ENCODE results near the gene WDR54.

DNA sequence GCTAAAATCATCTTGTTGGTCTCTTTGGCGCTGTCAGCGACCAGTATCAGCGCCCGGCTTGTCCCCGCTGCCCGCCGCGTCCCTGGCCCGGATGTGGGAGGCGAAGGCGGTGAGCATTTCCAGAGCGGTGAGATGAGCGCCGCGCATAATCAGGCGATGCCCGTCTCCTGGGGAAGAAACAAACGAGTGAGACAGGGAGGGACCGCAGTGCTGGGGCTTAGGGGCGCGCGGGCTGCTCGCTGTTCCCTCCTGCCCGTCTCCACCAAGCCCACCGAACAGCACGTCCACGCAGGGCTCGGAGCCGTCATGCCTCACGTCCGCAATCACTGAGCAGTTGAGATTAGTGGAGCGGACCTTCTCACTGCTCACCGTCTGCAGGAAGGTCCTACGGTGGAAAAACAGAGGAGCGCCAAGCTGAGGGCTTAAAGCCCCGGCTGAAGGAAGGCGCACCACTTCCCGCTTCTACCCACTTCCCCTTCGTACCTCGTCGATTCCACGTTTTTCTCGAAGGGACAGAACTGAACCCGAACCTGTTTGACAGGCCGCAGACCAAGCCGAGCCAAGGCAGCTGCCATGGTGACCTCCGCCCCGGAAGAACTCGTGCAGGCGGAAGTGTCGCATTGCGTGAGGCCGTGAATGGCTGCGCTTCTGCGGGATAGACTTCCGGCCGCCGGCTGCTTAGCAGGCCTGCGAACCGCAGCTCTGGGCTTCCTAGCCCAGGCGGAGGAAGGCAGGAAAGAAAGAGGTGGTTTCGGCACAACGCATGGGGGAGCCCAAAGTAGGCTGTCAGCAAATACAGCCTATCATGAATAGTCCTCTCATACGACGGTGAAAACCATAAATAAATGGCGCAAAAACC, 50.8 kb downstream of the WDR54 start, which contains the start of gene MRPL53:
- TF ChIP-seq, protein P1, sequence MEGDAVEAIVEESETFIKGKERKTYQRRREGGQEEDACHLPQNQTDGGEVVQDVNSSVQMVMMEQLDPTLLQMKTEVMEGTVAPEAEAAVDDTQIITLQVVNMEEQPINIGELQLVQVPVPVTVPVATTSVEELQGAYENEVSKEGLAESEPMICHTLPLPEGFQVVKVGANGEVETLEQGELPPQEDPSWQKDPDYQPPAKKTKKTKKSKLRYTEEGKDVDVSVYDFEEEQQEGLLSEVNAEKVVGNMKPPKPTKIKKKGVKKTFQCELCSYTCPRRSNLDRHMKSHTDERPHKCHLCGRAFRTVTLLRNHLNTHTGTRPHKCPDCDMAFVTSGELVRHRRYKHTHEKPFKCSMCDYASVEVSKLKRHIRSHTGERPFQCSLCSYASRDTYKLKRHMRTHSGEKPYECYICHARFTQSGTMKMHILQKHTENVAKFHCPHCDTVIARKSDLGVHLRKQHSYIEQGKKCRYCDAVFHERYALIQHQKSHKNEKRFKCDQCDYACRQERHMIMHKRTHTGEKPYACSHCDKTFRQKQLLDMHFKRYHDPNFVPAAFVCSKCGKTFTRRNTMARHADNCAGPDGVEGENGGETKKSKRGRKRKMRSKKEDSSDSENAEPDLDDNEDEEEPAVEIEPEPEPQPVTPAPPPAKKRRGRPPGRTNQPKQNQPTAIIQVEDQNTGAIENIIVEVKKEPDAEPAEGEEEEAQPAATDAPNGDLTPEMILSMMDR (optimal IDR thresholded peaks at IDR 0.05 in 1 of 3, IDR thresholded peaks at IDR 0.05 in 1 of 3, conservative IDR thresholded peaks at IDR 0.05 in 1 of 3; ENCODE audit: extremely low read depth in 1 of 3, insufficient read depth in 2 of 3, low read length in 3 of 3): no peak
- TF ChIP-seq EZH2 (IDR thresholded peaks at IDR 0.05; ENCODE audit: low read length): no peak
